K562 (cell line): ENCODE results near the gene TUBB4B. TPM values are rescaled to one million over a fixed set of nuclear protein-coding genes. Genes with fewer than 3 reads are reported as not detected.

Source experiments
- BRCA1 ChIP-seq, 2 experiments: fragments of 450-650 bp in 1 of 2; sonication (generic) in 1 of 2; formaldehyde crosslinking in 1 of 2; IDR thresholded peaks; 2 replicates each; pipeline versions ENCODE4 v1.5.0 to v1.6.1; 2017 to 2020; ENCODE audit warnings: mild to moderate bottlenecking in 1 of 2, missing genetic modification reagents in 1 of 2
- CBX2 ChIP-seq: fragments of 200-600 bp; sonication (generic); IDR thresholded peaks from one replicate; pipeline ENCODE4 v1.6.1; 2012; ENCODE audit warnings: mild to moderate bottlenecking, low read length, inconsistent platforms; ENCODE audit not compliant: insufficient read depth, poor library complexity, severe bottlenecking
- EHMT2 ChIP-seq: fragments of 450-650 bp; IDR thresholded peaks from 2 replicates; pipeline ENCODE4 v1.6.1; 2018; ENCODE audit warnings: antibody characterized with exemption
- KDM1A ChIP-seq, 2 experiments: fragments of 450-650 bp; IDR thresholded peaks; 2 replicates each; pipeline ENCODE4 v1.6.1; 2016; ENCODE audit warnings: mild to moderate bottlenecking in 2 of 2
- L3MBTL2 ChIP-seq: fragments of 450-650 bp; IDR thresholded peaks from 2 replicates; pipeline ENCODE4 v1.6.1; 2016; ENCODE audit warnings: mild to moderate bottlenecking, moderate library complexity
- NCOA6 ChIP-seq: fragments of 450-650 bp; IDR thresholded peaks from 2 replicates; pipeline ENCODE4 v1.6.1; 2017; ENCODE audit warnings: mild to moderate bottlenecking
- NR2C1 ChIP-seq, 2 experiments: fragments of 450-650 bp; IDR thresholded peaks; 2 replicates each; pipeline ENCODE4 v1.6.1; 2017; ENCODE audit warnings: mild to moderate bottlenecking in 2 of 2, antibody characterized with exemption in 1 of 2, inconsistent platforms in 1 of 2, missing compliant biosample characterization in 1 of 2, missing genetic modification characterization in 1 of 2
- NUFIP1 ChIP-seq: fragments of 450-650 bp; IDR thresholded peaks from 2 replicates; pipeline ENCODE4 v1.6.1; 2018; ENCODE audit not compliant: partially characterized antibody
- POLR2H ChIP-seq: IDR thresholded peaks from 2 replicates; pipeline ENCODE4 v1.6.1; 2016; ENCODE audit warnings: missing genetic modification characterization, low read depth, mild to moderate bottlenecking, control low read depth, missing compliant biosample characterization, moderate library complexity
- THRA ChIP-seq: fragments of 450-650 bp; IDR thresholded peaks from 2 replicates; pipeline ENCODE4 v1.6.1; 2017; ENCODE audit warnings: mild to moderate bottlenecking, moderate library complexity
- XRCC4 ChIP-seq: IDR thresholded peaks from one replicate; pipeline ENCODE4 v1.6.1; 2011; ENCODE audit not compliant: insufficient read depth, insufficient read length; ENCODE audit errors: extremely low read depth
- ZNF140 ChIP-seq: fragments of 250-450 bp; sonication (Bioruptor Pico); IDR thresholded peaks from 2 replicates; pipeline ENCODE4 v1.8.0; 2021; ENCODE audit warnings: moderate library complexity, mild to moderate bottlenecking, inconsistent platforms
- polyA plus RNA-seq, 8 experiments: library from polyadenylated mRNA; depleted of rRNA in 4 of 8; stranded (reverse) in 5 of 8; unstranded in 3 of 8; fragments of >200 nt; fragmentation: Nextera tagmentation in 2 of 8; fragmentation: Illumina TruSeq in 1 of 8; extraction: Ambion mirVana in 2 of 8; extraction: Trizol in 1 of 8; gene quantifications; 2 replicates each; pipeline versions ENCODE4 v1.2.1 to v1.2.3, GENCODE V29; 2011 to 2014; ENCODE audit warnings: inconsistent platforms in 1 of 8, missing spikeins in 1 of 8
- total RNA-seq, 7 experiments: library from RNA; depleted of rRNA in 6 of 7; stranded (reverse); fragments of >200 nt in 6 of 7; fragmentation: Illumina TruSeq in 2 of 7; extraction: Trizol in 2 of 7; gene quantifications; 2 replicates each; pipeline versions ENCODE4 v1.2.1 to v1.2.3, GENCODE V29; 2011 to 2021; ENCODE audit warnings: low replicate concordance in 1 of 7
- TF ChIP-seq, protein P1 (sequence below): sonication (generic); formaldehyde crosslinking; IDR thresholded peaks from 2 replicates; pipeline ENCODE4 v1.8.1; 2023; ENCODE audit warnings: missing genetic modification reagents, mild to moderate bottlenecking, borderline replicate concordance
- TF ChIP-seq, protein P2 (sequence below), 2 experiments: fragments of 450-650 bp in 1 of 2; IDR thresholded peaks; 2 replicates each; pipeline ENCODE4 v1.6.1; 2011 to 2017; ENCODE audit warnings: low read depth in 2 of 2, antibody characterized with exemption in 1 of 2, borderline replicate concordance in 1 of 2, low read length in 1 of 2, mild to moderate bottlenecking in 1 of 2, mixed read lengths in 1 of 2; ENCODE audit not compliant: control insufficient read depth in 1 of 2

Gene TUBB4B
- total and polyA plus RNA-seq, 9 of the 15 experiments (the other 6 are each of a cell fraction or from before 2014, with no cell fraction given), result 24.1 to 443 (median 268) TPM

DNA sequence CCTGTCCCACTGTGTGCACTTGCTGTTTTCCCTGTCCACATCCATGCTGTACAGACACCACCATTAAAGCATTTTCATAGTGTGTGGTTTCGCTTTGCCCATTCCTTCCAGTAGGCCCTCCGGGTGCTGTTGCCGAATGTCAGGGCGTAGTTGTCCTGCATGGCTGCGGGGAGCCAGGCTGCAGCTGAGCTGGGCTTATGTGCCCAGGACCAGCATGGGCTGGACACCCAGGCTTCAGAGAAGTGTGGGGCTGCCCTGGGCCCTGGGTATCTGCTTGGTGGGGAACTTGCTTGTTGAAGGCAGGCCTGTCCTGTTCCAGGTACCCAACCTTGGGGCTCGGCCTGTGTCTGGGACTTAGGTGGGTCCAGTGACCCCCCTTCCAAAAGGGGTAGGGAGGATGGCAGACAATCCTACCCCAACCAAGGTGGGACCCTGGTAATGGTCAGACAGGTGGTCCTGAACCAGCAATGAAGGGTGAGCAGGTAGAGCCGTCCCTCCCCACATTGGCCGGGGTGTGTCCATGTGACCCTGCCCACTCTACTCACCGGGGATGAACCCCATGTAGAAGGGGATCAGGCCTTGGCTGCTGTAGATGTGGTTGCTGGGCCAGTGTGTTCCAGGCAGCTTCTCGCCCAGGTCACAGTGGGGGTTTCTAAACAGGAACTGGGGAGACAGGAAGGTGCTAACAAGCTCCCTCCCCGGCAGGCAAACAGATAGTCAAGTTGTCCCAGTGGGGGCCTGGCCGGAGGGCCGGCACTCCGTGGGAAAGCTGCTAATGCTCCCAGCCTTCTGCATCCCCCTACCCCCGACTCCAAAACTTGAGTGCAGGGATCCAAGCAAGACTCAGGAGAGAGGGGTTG lies 2.8 kb downstream of the TUBB4B start (continued):
- TF ChIP-seq, protein P1, sequence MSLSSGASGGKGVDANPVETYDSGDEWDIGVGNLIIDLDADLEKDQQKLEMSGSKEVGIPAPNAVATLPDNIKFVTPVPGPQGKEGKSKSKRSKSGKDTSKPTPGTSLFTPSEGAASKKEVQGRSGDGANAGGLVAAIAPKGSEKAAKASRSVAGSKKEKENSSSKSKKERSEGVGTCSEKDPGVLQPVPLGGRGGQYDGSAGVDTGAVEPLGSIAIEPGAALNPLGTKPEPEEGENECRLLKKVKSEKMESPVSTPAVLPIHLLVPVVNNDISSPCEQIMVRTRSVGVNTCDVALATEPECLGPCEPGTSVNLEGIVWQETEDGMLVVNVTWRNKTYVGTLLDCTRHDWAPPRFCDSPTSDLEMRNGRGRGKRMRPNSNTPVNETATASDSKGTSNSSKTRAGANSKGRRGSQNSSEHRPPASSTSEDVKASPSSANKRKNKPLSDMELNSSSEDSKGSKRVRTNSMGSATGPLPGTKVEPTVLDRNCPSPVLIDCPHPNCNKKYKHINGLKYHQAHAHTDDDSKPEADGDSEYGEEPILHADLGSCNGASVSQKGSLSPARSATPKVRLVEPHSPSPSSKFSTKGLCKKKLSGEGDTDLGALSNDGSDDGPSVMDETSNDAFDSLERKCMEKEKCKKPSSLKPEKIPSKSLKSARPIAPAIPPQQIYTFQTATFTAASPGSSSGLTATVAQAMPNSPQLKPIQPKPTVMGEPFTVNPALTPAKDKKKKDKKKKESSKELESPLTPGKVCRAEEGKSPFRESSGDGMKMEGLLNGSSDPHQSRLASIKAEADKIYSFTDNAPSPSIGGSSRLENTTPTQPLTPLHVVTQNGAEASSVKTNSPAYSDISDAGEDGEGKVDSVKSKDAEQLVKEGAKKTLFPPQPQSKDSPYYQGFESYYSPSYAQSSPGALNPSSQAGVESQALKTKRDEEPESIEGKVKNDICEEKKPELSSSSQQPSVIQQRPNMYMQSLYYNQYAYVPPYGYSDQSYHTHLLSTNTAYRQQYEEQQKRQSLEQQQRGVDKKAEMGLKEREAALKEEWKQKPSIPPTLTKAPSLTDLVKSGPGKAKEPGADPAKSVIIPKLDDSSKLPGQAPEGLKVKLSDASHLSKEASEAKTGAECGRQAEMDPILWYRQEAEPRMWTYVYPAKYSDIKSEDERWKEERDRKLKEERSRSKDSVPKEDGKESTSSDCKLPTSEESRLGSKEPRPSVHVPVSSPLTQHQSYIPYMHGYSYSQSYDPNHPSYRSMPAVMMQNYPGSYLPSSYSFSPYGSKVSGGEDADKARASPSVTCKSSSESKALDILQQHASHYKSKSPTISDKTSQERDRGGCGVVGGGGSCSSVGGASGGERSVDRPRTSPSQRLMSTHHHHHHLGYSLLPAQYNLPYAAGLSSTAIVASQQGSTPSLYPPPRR (CRISPR knock-in tag), result no peak
- TF ChIP-seq L3MBTL2 (no peak), EHMT2 (no peak), POLR2H (tag) (no peak), KDM1A (IDR thresholded peaks at IDR 0.05) (no peak), BRCA1 (IDR thresholded peaks at IDR 0.05) (no peak), BRCA1 (CRISPR knock-in tag; IDR thresholded peaks at IDR 0.05) (no peak), NR2C1 (IDR thresholded peaks at IDR 0.05) (no peak), NR2C1 (tag; IDR thresholded peaks at IDR 0.05) (no peak), NUFIP1 (no peak), ZNF140 (no peak), CBX2 (no peak), NCOA6 (no peak), XRCC4 (no peak), THRA (no peak)
- TF ChIP-seq, protein P2, sequence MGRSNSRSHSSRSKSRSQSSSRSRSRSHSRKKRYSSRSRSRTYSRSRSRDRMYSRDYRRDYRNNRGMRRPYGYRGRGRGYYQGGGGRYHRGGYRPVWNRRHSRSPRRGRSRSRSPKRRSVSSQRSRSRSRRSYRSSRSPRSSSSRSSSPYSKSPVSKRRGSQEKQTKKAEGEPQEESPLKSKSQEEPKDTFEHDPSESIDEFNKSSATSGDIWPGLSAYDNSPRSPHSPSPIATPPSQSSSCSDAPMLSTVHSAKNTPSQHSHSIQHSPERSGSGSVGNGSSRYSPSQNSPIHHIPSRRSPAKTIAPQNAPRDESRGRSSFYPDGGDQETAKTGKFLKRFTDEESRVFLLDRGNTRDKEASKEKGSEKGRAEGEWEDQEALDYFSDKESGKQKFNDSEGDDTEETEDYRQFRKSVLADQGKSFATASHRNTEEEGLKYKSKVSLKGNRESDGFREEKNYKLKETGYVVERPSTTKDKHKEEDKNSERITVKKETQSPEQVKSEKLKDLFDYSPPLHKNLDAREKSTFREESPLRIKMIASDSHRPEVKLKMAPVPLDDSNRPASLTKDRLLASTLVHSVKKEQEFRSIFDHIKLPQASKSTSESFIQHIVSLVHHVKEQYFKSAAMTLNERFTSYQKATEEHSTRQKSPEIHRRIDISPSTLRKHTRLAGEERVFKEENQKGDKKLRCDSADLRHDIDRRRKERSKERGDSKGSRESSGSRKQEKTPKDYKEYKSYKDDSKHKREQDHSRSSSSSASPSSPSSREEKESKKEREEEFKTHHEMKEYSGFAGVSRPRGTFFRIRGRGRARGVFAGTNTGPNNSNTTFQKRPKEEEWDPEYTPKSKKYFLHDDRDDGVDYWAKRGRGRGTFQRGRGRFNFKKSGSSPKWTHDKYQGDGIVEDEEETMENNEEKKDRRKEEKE (IDR thresholded peaks at IDR 0.05; ENCODE audit: borderline replicate concordance in 1 of 2, control insufficient read depth in 1 of 2, low read depth in 2 of 2, low read length in 1 of 2), result 0 out of 4 replicates have a peak, but pooled peaks of 1 of the 2 experiments have one; percentile 13
